ENCODE measurements around the gene ADGRB2.

The ADGRB2 gene

GRCh38 chr1:31685795-31686194 lies 78.3 kb downstream of the ADGRB2 start:
- no peak overlapping the region for H3K18ac ChIP-seq (ENCODE audit: low read depth in 1 of 2, low read length in 2 of 2)
- H3K79me1 ChIP-seq (replicated peaks; ENCODE audit: low read length, poor library complexity, severe bottlenecking) = peaks cover 1% of the 10 kb centered on the region
- H3K4me3 ChIP-seq (ENCODE audit: insufficient read depth in 1 of 2, low read depth in 1 of 2, low read length in 2 of 2) = no peak overlapping the region
- H2BK12ac ChIP-seq (ENCODE audit: low read length in 2 of 2) = no peak overlapping the region
- H3K9me3 ChIP-seq (ENCODE audit: control insufficient read depth, low read length) = no peaks in the 10 kb centered on the region
- no peak overlapping the region for H2BK120ac ChIP-seq (ENCODE audit: low read depth, low read length)
- no peak overlapping the region for H3K14ac ChIP-seq (ENCODE audit: low read length in 2 of 2)
- H2AK5ac ChIP-seq (ENCODE audit: low read length, severe bottlenecking) = no peak overlapping the region
- H2BK15ac ChIP-seq (ENCODE audit: low read depth, poor library complexity, severe bottlenecking) = peak overlapping the region; percentile 6
- H3K23ac ChIP-seq (ENCODE audit: low read length in 2 of 2) = no peak overlapping the region
- no peak for DNase-seq
- H3K27ac ChIP-seq (ENCODE audit: low read length, poor library complexity, severe bottlenecking) = no peak overlapping the region
- no peak overlapping the region for H3K9ac ChIP-seq (ENCODE audit: low read length)
- no peak overlapping the region for H2BK5ac ChIP-seq (ENCODE audit: low read depth, low read length, poor library complexity, severe bottlenecking)
- H4K91ac ChIP-seq (ENCODE audit: low read length) = no peak overlapping the region
- no peaks in the 10 kb centered on the region for H3K27me3 ChIP-seq (ENCODE audit: control insufficient read depth in 1 of 2, insufficient read depth in 1 of 2, low read length in 2 of 2)
- no peak overlapping the region for H2AFZ ChIP-seq (ENCODE audit: low read depth, low read length)
- no peak overlapping the region for H3K4me2 ChIP-seq (ENCODE audit: low read length, poor library complexity, severe bottlenecking)
- peaks cover 28% of the 10 kb centered on the region for H3K4me1 ChIP-seq (ENCODE audit: control insufficient read depth, insufficient read depth, low read depth, low read length)
- no peak overlapping the region for H4K8ac ChIP-seq (ENCODE audit: low read length)
- no peak overlapping the region for H3K4ac ChIP-seq (ENCODE audit: low read depth in 1 of 2, low read length in 2 of 2)
- peaks cover 62 to 97% of the 10 kb centered on the region in 2 experiments for H3K36me3 ChIP-seq (ENCODE audit: control insufficient read depth in 1 of 2, insufficient read depth in 2 of 2, low read depth in 1 of 2, low read length in 2 of 2)
- WGBS = 85% methylated on average over 8 of the region's 8 CpGs

- H3K4me2 ChIP-seq (ENCODE audit: low read length, poor library complexity, severe bottlenecking) = no peak overlapping the region
- H3K4me1 ChIP-seq (ENCODE audit: control insufficient read depth, insufficient read depth, low read depth, low read length) = peaks cover 17% of the 10 kb centered on the region
- H2AFZ ChIP-seq (ENCODE audit: low read depth, low read length) = no peak overlapping the region
- no peaks in the 10 kb centered on the region for H3K27me3 ChIP-seq (ENCODE audit: control insufficient read depth in 1 of 2, insufficient read depth in 1 of 2, low read length in 2 of 2)
- no peak overlapping the region for H3K27ac ChIP-seq (ENCODE audit: low read length, poor library complexity, severe bottlenecking)
- H2BK5ac ChIP-seq (ENCODE audit: low read depth, low read length, poor library complexity, severe bottlenecking) = no peak overlapping the region
- 86% methylated on average over 11 of the region's 11 CpGs for WGBS
- no peak overlapping the region for H2BK15ac ChIP-seq (ENCODE audit: low read depth, poor library complexity, severe bottlenecking)
- H3K79me1 ChIP-seq (replicated peaks; ENCODE audit: low read length, poor library complexity, severe bottlenecking) = no peaks in the 10 kb centered on the region
- no peak overlapping the region for H2BK12ac ChIP-seq (ENCODE audit: low read length in 2 of 2)
- H3K14ac ChIP-seq (ENCODE audit: low read length in 2 of 2) = no peak overlapping the region
- H3K23ac ChIP-seq (ENCODE audit: low read length in 2 of 2) = no peak overlapping the region
- H2BK120ac ChIP-seq (ENCODE audit: low read depth, low read length) = no peak overlapping the region
- DNase-seq = no peak
- no peak overlapping the region for H4K8ac ChIP-seq (ENCODE audit: low read length)
- H3K4me3 ChIP-seq (ENCODE audit: insufficient read depth in 1 of 2, low read depth in 1 of 2, low read length in 2 of 2) = no peak overlapping the region
- H3K9ac ChIP-seq (ENCODE audit: low read length) = no peak overlapping the region
- no peaks in the 10 kb centered on the region for H3K9me3 ChIP-seq (ENCODE audit: control insufficient read depth, low read length)
- H3K36me3 ChIP-seq (ENCODE audit: control insufficient read depth in 1 of 2, insufficient read depth in 2 of 2, low read depth in 1 of 2, low read length in 2 of 2) = peaks cover 70 to 97% of the 10 kb centered on the region in 2 experiments
- H3K4ac ChIP-seq (ENCODE audit: low read depth in 1 of 2, low read length in 2 of 2) = no peak overlapping the region
- no peak overlapping the region for H4K91ac ChIP-seq (ENCODE audit: low read length)
- H3K18ac ChIP-seq (ENCODE audit: low read depth in 1 of 2, low read length in 2 of 2) = no peak overlapping the region
- no peak overlapping the region for H2AK5ac ChIP-seq (ENCODE audit: low read length, severe bottlenecking)
Measured at GRCh38 chr1:31683997-31684396, 80.1 kb downstream of the ADGRB2 start.

GRCh38 chr1:31681415-31681814 lies 82.7 kb downstream of the ADGRB2 start:
- Histone ChIP-seq H3K18ac (ENCODE audit: low read depth in 1 of 2, low read length in 2 of 2) (no peak overlapping the region), H2BK12ac (ENCODE audit: low read length in 2 of 2) (no peak overlapping the region), H2BK120ac (ENCODE audit: low read depth, low read length) (no peak overlapping the region), H3K4ac (ENCODE audit: low read depth in 1 of 2, low read length in 2 of 2) (no peak overlapping the region), H3K23ac (ENCODE audit: low read length in 2 of 2) (no peak overlapping the region), H3K4me1 (ENCODE audit: control insufficient read depth, insufficient read depth, low read depth, low read length) (peaks cover 15% of the 10 kb centered on the region), H4K91ac (ENCODE audit: low read length) (no peak overlapping the region), H3K9me3 (ENCODE audit: control insufficient read depth, low read length) (no peaks in the 10 kb centered on the region), H3K27ac (ENCODE audit: low read length, poor library complexity, severe bottlenecking) (no peak overlapping the region), H2BK15ac (ENCODE audit: low read depth, poor library complexity, severe bottlenecking) (no peak overlapping the region), H2AFZ (ENCODE audit: low read depth, low read length) (no peak overlapping the region), H3K4me3 (ENCODE audit: insufficient read depth in 1 of 2, low read depth in 1 of 2, low read length in 2 of 2) (no peak overlapping the region), H3K4me2 (ENCODE audit: low read length, poor library complexity, severe bottlenecking) (no peak overlapping the region), H3K79me1 (replicated peaks; ENCODE audit: low read length, poor library complexity, severe bottlenecking) (no peaks in the 10 kb centered on the region), H2BK5ac (ENCODE audit: low read depth, low read length, poor library complexity, severe bottlenecking) (no peak overlapping the region), H3K9ac (ENCODE audit: low read length) (no peak overlapping the region), H3K27me3 (ENCODE audit: control insufficient read depth in 1 of 2, insufficient read depth in 1 of 2, low read length in 2 of 2) (no peaks in the 10 kb centered on the region), H3K36me3 (ENCODE audit: control insufficient read depth in 1 of 2, insufficient read depth in 2 of 2, low read depth in 1 of 2, low read length in 2 of 2) (peaks cover 71 to 95% of the 10 kb centered on the region in 2 experiments), H4K8ac (ENCODE audit: low read length) (no peak overlapping the region), H3K14ac (ENCODE audit: low read length in 2 of 2) (no peak overlapping the region), H2AK5ac (ENCODE audit: low read length, severe bottlenecking) (no peak overlapping the region)
- WGBS = 73% methylated on average over 9 of the region's 9 CpGs
- no peak for DNase-seq

GRCh38 chr1:31679676-31680230 lies 84.4 kb downstream of the ADGRB2 start:
- no peak overlapping the region for H3K4ac ChIP-seq (ENCODE audit: low read depth in 1 of 2, low read length in 2 of 2)
- WGBS = 90% methylated on average over 23 of the region's 23 CpGs

More at GRCh38 chr1:31679676-31680230, 84.4 kb downstream of the ADGRB2 start:
- Histone ChIP-seq H2BK15ac (ENCODE audit: low read depth, poor library complexity, severe bottlenecking) (no peak overlapping the region), H3K4me3 (ENCODE audit: insufficient read depth in 1 of 2, low read depth in 1 of 2, low read length in 2 of 2) (no peak overlapping the region), H3K27ac (ENCODE audit: low read length, poor library complexity, severe bottlenecking) (no peak overlapping the region), H3K9ac (ENCODE audit: low read length) (no peak overlapping the region), H2BK120ac (ENCODE audit: low read depth, low read length) (no peak overlapping the region), H2BK5ac (ENCODE audit: low read depth, low read length, poor library complexity, severe bottlenecking) (no peak overlapping the region), H3K4me2 (ENCODE audit: low read length, poor library complexity, severe bottlenecking) (no peak overlapping the region), H3K18ac (ENCODE audit: low read depth in 1 of 2, low read length in 2 of 2) (no peak overlapping the region), H4K8ac (ENCODE audit: low read length) (no peak overlapping the region), H3K79me1 (replicated peaks; ENCODE audit: low read length, poor library complexity, severe bottlenecking) (no peaks in the 10 kb centered on the region), H3K4me1 (ENCODE audit: control insufficient read depth, insufficient read depth, low read depth, low read length) (peaks cover 18% of the 10 kb centered on the region), H2BK12ac (ENCODE audit: low read length in 2 of 2) (no peak overlapping the region), H3K9me3 (ENCODE audit: control insufficient read depth, low read length) (no peaks in the 10 kb centered on the region), H3K27me3 (ENCODE audit: control insufficient read depth in 1 of 2, insufficient read depth in 1 of 2, low read length in 2 of 2) (no peaks in the 10 kb centered on the region), H3K23ac (ENCODE audit: low read length in 2 of 2) (no peak overlapping the region), H3K36me3 (ENCODE audit: control insufficient read depth in 1 of 2, insufficient read depth in 2 of 2, low read depth in 1 of 2, low read length in 2 of 2) (peaks cover 54 to 85% of the 10 kb centered on the region in 2 experiments), H4K91ac (ENCODE audit: low read length) (no peak overlapping the region), H2AFZ (ENCODE audit: low read depth, low read length) (no peak overlapping the region), H2AK5ac (ENCODE audit: low read length, severe bottlenecking) (no peak overlapping the region), H3K14ac (ENCODE audit: low read length in 2 of 2) (no peak overlapping the region)
- DNase-seq = no peak

All from mesenchymal stem cell (in vitro differentiated cells and primary cell).